Spleen (tissue), 11 donors: Measurements from ENCODE around the gene PRR5L. TPM values are rescaled to one million over a fixed set of nuclear protein-coding genes. Genes with fewer than 3 reads are reported as not detected.

Experiments used
- DNase-seq: peaks from one replicate; pipeline ENCODE4 v3.0.0-alpha.2; 2020
- H3K27ac ChIP-seq, 8 donors: fragments of 200-600 bp; sonication (generic) in 7 of 8; 1 replicate in 4 of 8; 2 replicates in 4 of 8; pipeline versions ENCODE4 v1.5.0 to v1.8.0; 2016 to 2021; ENCODE audit warnings: inconsistent platforms in 4 of 8, mild to moderate bottlenecking in 4 of 8, moderate library complexity in 1 of 8
- H3K27me3 ChIP-seq, 7 donors: fragments of 200-600 bp; sonication (generic) in 6 of 7; replicated peaks in 1 of 7; 1 replicate in 4 of 7; 2 replicates in 3 of 7; pipeline versions ENCODE4 v1.5.0 to v1.8.0; 2016 to 2021; ENCODE audit warnings: inconsistent platforms in 3 of 7, mild to moderate bottlenecking in 1 of 7
- H3K36me3 ChIP-seq, 6 donors: fragments of 200-600 bp; sonication (generic) in 5 of 6; 1 replicate in 4 of 6; 2 replicates in 2 of 6; pipeline versions ENCODE4 v1.5.0 to v1.8.0; 2016 to 2021; ENCODE audit warnings: inconsistent platforms in 2 of 6
- H3K4me1 ChIP-seq, 6 donors: fragments of 200-600 bp; sonication (generic) in 5 of 6; 1 replicate in 3 of 6; 2 replicates in 3 of 6; pipeline versions ENCODE4 v1.5.0 to v1.8.0; 2016 to 2021; ENCODE audit warnings: inconsistent platforms in 3 of 6
- H3K4me3 ChIP-seq, 8 donors: fragments of 200-600 bp; sonication (generic) in 7 of 8; 1 replicate in 4 of 8; 2 replicates in 4 of 8; pipeline versions ENCODE4 v1.5.0 to v1.8.0; 2016 to 2021; ENCODE audit warnings: inconsistent platforms in 4 of 8, mild to moderate bottlenecking in 4 of 8, moderate library complexity in 2 of 8
- H3K9me3 ChIP-seq, 8 donors: fragments of 200-600 bp; sonication (generic) in 7 of 8; 1 replicate in 4 of 8; 2 replicates in 4 of 8; pipeline versions ENCODE4 v1.5.0 to v1.8.0; 2016 to 2021; ENCODE audit warnings: inconsistent platforms in 4 of 8
- POLR2A ChIP-seq, 3 donors: fragments of 450-650 bp; IDR thresholded peaks; one replicate each; pipeline ENCODE4 v1.5.1; 2017; ENCODE audit warnings: antibody characterized with exemption in 3 of 3, mild to moderate bottlenecking in 1 of 3
- POLR2AphosphoS5 ChIP-seq, 3 donors: sonication (generic); formaldehyde crosslinking; IDR thresholded peaks; one replicate each; pipeline ENCODE4 v1.5.1; 2017; ENCODE audit warnings: antibody characterized with exemption in 3 of 3
- whole genome bisulfite sequencing, 5 donors: extraction: QIAGEN DNeasy Blood & Tissue Kit in 3 of 5; methylation state at CpG; one replicate each; pipeline versions ENCODE4 v1.1.5 to v1.1.7; 2013 to 2018; 5-methylcytosine and 5-hydroxymethylcytosine counted together
- intact Hi-C: fragments of 100-400 bp; cut with DNase I; formaldehyde crosslinking; loops from one replicate; pipeline ENCODE4 v1.15.0; 2023; ENCODE audit warnings: low total_unique reads
- polyA plus RNA-seq, 3 donors: library from polyadenylated mRNA; stranded (reverse); fragments of 200-250 nt; gene quantifications; one replicate each; pipeline ENCODE4 v1.2.1, GENCODE V29; 2013
- total RNA-seq, 7 donors: library from RNA; depleted of rRNA in 3 of 7; stranded (reverse); fragments of >200 nt in 3 of 7; fragmentation: NEBNext Ultra II Directional in 4 of 7; extraction: Animal tissue kit (Norgen Biotek cat#: 25700) in 4 of 7; gene quantifications; one replicate each; pipeline versions ENCODE4 v1.1.0 to v1.2.1, GENCODE V29; 2016 to 2021
- TF ChIP-seq, protein P1 (sequence below), 11 experiments: fragments of 200-600 bp in 7 of 11; fragments of 450-650 bp in 4 of 11; sonication (generic) in 4 of 11; IDR thresholded peaks in 8 of 11; conservative IDR thresholded peaks in 3 of 11; 1 replicate in 7 of 11; 2 replicates in 4 of 11; pipeline versions ENCODE4 v1.4.0 to v1.8.0; 2016 to 2021; ENCODE audit warnings: antibody characterized with exemption in 11 of 11, inconsistent platforms in 4 of 11, mild to moderate bottlenecking in 1 of 11
- donor health status: healthy with polysubstance abuse.
- donor health status: DM: no; HTN: no; CAD: no; lungs with moderate emphysema.
- donor health status: DM: no; HTN: no; CAD: no.
- donor health status: Bipolar disorder and iron deficiency.
- donor health status: healthy.
- donor health status: DM: no; HTN: no; CAD: no.
- donor health status: DM: yes; HTN: yes; CAD: no.

Gene PRR5L
- total and polyA plus RNA-seq, 10 donors = 10.7 to 330 (median 140) TPM

DNA sequence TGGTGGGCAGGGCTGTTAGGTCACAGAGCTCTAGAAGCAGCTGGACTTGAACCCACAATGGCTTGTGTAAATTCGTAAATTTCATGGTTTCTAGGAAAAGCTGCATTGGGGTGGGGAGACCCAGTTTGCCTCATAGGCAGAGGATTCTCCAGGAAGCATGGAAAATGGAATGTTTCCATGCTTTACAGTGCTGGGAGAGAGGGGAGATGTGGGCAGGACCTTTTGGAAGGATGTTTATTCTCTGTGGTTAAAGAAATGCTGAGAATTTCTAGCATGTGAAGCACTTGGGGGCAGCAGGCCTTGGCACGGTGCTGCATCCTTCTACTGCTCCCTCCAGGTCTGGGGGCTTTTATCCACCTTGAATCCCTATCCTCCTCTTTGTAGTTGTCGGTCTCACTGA lies 167.7 kb downstream of the PRR5L start:
- H3K27me3 ChIP-seq = no peaks in the 10 kb centered on the region
- H3K9me3 ChIP-seq = no peaks in the 10 kb centered on the region
- H3K4me3 ChIP-seq = no peak overlapping the region
- intact Hi-C loops = no loop called here
- peaks cover 0 to 7% (median 0%) of the 10 kb centered on the region in 6 donors for H3K4me1 ChIP-seq
- no peak for DNase-seq
- H3K36me3 ChIP-seq = peaks cover 0 to 77% (median 37%) of the 10 kb centered on the region in 6 donors
- no peak overlapping the region for H3K27ac ChIP-seq
- TF ChIP-seq POLR2A (IDR thresholded peaks at IDR 0.05) (no peak), POLR2AphosphoS5 (IDR thresholded peaks at IDR 0.05) (no peak)
- TF ChIP-seq, protein P1, sequence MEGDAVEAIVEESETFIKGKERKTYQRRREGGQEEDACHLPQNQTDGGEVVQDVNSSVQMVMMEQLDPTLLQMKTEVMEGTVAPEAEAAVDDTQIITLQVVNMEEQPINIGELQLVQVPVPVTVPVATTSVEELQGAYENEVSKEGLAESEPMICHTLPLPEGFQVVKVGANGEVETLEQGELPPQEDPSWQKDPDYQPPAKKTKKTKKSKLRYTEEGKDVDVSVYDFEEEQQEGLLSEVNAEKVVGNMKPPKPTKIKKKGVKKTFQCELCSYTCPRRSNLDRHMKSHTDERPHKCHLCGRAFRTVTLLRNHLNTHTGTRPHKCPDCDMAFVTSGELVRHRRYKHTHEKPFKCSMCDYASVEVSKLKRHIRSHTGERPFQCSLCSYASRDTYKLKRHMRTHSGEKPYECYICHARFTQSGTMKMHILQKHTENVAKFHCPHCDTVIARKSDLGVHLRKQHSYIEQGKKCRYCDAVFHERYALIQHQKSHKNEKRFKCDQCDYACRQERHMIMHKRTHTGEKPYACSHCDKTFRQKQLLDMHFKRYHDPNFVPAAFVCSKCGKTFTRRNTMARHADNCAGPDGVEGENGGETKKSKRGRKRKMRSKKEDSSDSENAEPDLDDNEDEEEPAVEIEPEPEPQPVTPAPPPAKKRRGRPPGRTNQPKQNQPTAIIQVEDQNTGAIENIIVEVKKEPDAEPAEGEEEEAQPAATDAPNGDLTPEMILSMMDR (IDR thresholded peaks at IDR 0.05 in 8 of 11, conservative IDR thresholded peaks at IDR 0.05 in 3 of 11) = no peak
- WGBS, 5 donors = 70 to 88% (median 83%) methylated on average over 3 of the region's 3 CpGs

DNA sequence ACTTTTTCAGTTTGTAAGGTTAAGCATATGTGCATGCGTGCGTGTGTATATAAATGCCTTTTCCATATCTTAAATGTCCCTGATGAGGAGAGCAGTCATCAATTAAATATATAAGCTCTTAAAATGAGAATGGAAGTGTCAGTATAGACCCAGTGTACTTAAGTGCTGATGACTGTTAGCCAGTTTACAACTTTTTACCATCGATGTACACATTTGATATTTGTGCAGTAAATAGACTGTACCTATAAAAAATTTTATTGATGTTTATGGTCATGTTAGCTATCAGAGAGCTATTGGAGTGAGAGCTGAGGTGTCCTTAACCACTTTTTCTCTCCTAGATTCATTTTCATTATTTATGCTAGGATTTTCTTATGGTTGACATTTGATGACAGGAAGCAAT lies 168.6 kb downstream of the PRR5L start:
- WGBS, 5 donors = 80 to 100% (median 83%) methylated on average over 3 of the region's 3 CpGs
- no peaks in the 10 kb centered on the region for H3K9me3 ChIP-seq
- peaks cover 0 to 7% (median 0%) of the 10 kb centered on the region in 6 donors for H3K4me1 ChIP-seq
- no peak for DNase-seq
- H3K4me3 ChIP-seq = no peak overlapping the region
- peaks cover 0 to 69% (median 31%) of the 10 kb centered on the region in 6 donors for H3K36me3 ChIP-seq
- TF ChIP-seq POLR2A (IDR thresholded peaks at IDR 0.05) = no peak
- intact Hi-C loops = no loop called here
- H3K27ac ChIP-seq = no peak overlapping the region
- H3K27me3 ChIP-seq = no peaks in the 10 kb centered on the region

DNA sequence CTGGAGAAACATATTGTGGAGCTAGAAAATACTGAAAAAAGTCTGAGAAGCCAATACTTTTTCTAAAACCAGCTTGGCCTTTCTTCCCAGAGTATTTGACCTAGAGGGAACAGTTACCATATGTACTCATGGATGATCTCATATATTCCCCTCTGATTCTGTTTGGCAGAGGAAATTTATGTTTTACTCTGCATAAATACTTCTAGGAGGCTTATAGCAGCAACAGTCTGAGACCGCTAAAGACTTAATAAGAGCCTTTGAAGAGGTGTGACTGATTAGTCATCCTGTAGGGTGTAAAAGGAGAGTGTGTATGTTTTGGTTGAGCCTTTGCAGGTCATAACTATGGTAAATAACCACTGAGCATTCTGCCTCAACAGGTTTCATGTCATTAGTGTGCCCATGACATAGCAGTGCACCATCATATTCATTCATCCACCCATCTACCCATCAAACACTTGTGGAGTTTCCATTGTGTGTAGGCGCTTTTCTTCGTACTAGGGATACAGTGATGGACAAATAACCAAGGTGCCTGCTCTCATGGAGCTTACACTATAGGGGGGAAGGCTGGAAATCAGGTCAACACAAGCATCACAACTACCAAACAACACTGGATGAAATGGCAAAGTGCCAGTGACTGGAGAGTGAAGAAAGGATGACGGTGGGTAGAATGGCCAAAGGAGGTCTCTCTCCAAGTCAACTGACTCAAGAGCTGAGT lies 169.5 kb downstream of the PRR5L start:
- 90 to 96% (median 95%) methylated on average over 4 of the region's 4 CpGs for whole genome bisulfite sequencing, 5 donors

DNA sequence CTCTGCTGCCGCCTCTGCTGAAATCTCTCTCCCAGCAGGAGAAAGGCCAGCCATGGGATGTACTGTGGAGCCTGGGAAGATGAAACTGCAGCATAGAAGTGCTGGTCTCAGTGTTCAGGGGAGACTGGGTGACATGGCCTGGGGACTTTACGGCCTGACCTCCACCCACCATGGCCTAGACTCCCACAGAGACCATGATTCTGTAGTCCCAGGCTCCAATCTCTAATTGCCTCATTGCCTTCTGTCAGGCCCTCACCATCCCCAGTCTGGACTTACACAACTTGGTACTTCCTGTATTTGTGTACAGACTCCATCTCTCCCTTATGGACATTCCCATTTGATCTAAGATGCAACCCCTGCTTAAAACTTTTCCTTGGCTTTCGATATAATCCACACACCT lies 170.9 kb downstream of the PRR5L start:
- Histone ChIP-seq H3K9me3 (no peaks in the 10 kb centered on the region), H3K27me3 (no peaks in the 10 kb centered on the region), H3K4me1 (peaks cover 0 to 7% (median 0%) of the 10 kb centered on the region in 6 donors), H3K27ac (peak overlapping the region in 1 of 8 donors; percentile 3), H3K4me3 (no peak overlapping the region), H3K36me3 (peaks cover 0 to 51% (median 24%) of the 10 kb centered on the region in 6 donors)
- TF ChIP-seq POLR2AphosphoS5 (IDR thresholded peaks at IDR 0.05) = peak in 2 of 3 donors; percentile 15 to 23
- TF ChIP-seq, protein P1 (IDR thresholded peaks at IDR 0.05 in 8 of 11, conservative IDR thresholded peaks at IDR 0.05 in 3 of 11) = no peak
- DNase-seq = no peak
- intact Hi-C loops = no loop called here
- 89 to 100% (median 91%) methylated on average over 3 of the region's 3 CpGs for WGBS, 5 donors

More for the DNA sequence above, 169.5 kb downstream of the PRR5L start:
- Histone ChIP-seq H3K27me3 (no peaks in the 10 kb centered on the region), H3K4me1 (peaks cover 0 to 7% (median 0%) of the 10 kb centered on the region in 6 donors), H3K4me3 (no peak overlapping the region), H3K27ac (no peak overlapping the region), H3K9me3 (no peaks in the 10 kb centered on the region), H3K36me3 (peaks cover 0 to 62% (median 29%) of the 10 kb centered on the region in 6 donors)
- no peak for DNase-seq
- intact Hi-C loops = no loop called here
- no peak for TF ChIP-seq POLR2A (IDR thresholded peaks at IDR 0.05)
- no peak for TF ChIP-seq POLR2AphosphoS5 (IDR thresholded peaks at IDR 0.05)
- TF ChIP-seq, protein P1 (IDR thresholded peaks at IDR 0.05 in 8 of 11, conservative IDR thresholded peaks at IDR 0.05 in 3 of 11) = no peak
